ACHN (cell line): ENCODE data around the gene XRN1.
A peak's percentile ranks its signal among the peaks of the same experiment; 100 is the strongest.
"Not testable (repeated sequence)": the region's sequence is repeated elsewhere in the genome, so short reads cannot be mapped to it uniquely, and the experiment has no call there.

ENCODE experiments used
- DNase-seq: peaks from one replicate; pipeline ENCODE4 v3.0.0-alpha.2; 2015
- in situ Hi-C: cut with HindIII; loops from 2 replicates; pipeline ENCODE4 v1.10.0; 2017; ENCODE audit warnings: low sequenced_read_pairs, low pct_ligation_motif_present, low pct_unique_long_range_greater_than_20kb

Gene XRN1

GRCh38 chr3:142447852-142448823 lies at the start of gene XRN1:
XRN1 (minus strand) TSS chr3:142448037; CDS start chr3:142447944, 93 bp downstream.
- peak; percentile 93 for DNase-seq
- in situ Hi-C loops: no loop called here

- no peak for DNase-seq
- in situ Hi-C loops: no loop called here
Observed at GRCh38 chr3:142495103-142495502, 47.3 kb upstream of the XRN1 start.

- DNase-seq: no peak
- in situ Hi-C loops: no loop called here
Observed at GRCh38 chr3:142492184-142492583, 44.3 kb upstream of the XRN1 start.

GRCh38 chr3:142489572-142490323 lies 41.9 kb upstream of the XRN1 start:
- DNase-seq: no peak
- in situ Hi-C loops: no loop called here

GRCh38 chr3:142484912-142485435 lies 37.1 kb upstream of the XRN1 start:
- DNase-seq: no peak
- in situ Hi-C loops: no loop called here

- in situ Hi-C loops: no loop called here
Observed at GRCh38 chr3:142481196-142481595, 33.4 kb upstream of the XRN1 start.

GRCh38 chr3:142470826-142471225 lies 23.0 kb upstream of the XRN1 start:
- in situ Hi-C loops: no loop called here
- no peak for DNase-seq

More at GRCh38 chr3:142481196-142481595, 33.4 kb upstream of the XRN1 start:
- DNase-seq: no peak

GRCh38 chr3:142468456-142468855 lies 20.6 kb upstream of the XRN1 start:
- DNase-seq: no peak
- in situ Hi-C loops: no loop called here

- in situ Hi-C loops: no loop called here
- no peak for DNase-seq
Observed at GRCh38 chr3:142467768-142468167, 19.9 kb upstream of the XRN1 start.

- DNase-seq: no peak
- in situ Hi-C loops: no loop called here
Observed at GRCh38 chr3:142460689-142461088, 12.9 kb upstream of the XRN1 start.

- in situ Hi-C loops: no loop called here
- no peak for DNase-seq
Observed at GRCh38 chr3:142459929-142460328, 12.1 kb upstream of the XRN1 start.

GRCh38 chr3:142459096-142459495 lies 11.3 kb upstream of the XRN1 start:
- DNase-seq: no peak
- in situ Hi-C loops: no loop called here

GRCh38 chr3:142450881-142451280 lies 3.0 kb upstream of the XRN1 start:
- in situ Hi-C loops: no loop called here
- DNase-seq: no peak

- DNase-seq: no peak
- in situ Hi-C loops: no loop called here
Observed at GRCh38 chr3:142450189-142450588, 2.4 kb upstream of the XRN1 start.

- DNase-seq: peak; percentile 36
- in situ Hi-C loops: no loop called here
Observed at GRCh38 chr3:142447301-142447851, 461 bp downstream of the XRN1 start.

GRCh38 chr3:142445816-142446254 lies 2.0 kb downstream of the XRN1 start:
- peak; percentile 38 for DNase-seq
- in situ Hi-C loops: no loop called here

- in situ Hi-C loops: no loop called here
- DNase-seq: no peak
Observed at GRCh38 chr3:142444343-142444742, 3.5 kb downstream of the XRN1 start.

GRCh38 chr3:142443060-142443459 lies 4.8 kb downstream of the XRN1 start:
- DNase-seq, in situ Hi-C loops: not testable (repeated sequence)
